ENCODE data around the gene CDK15. TPM values are rescaled to one million over a fixed set of nuclear protein-coding genes. Genes with fewer than 3 reads are reported as not detected.

CDK15 gene
- total and polyA plus RNA-seq, 9 of the 15 experiments (the other 6 are each of a cell fraction or from before 2014, with no cell fraction given) = not detected

DNA sequence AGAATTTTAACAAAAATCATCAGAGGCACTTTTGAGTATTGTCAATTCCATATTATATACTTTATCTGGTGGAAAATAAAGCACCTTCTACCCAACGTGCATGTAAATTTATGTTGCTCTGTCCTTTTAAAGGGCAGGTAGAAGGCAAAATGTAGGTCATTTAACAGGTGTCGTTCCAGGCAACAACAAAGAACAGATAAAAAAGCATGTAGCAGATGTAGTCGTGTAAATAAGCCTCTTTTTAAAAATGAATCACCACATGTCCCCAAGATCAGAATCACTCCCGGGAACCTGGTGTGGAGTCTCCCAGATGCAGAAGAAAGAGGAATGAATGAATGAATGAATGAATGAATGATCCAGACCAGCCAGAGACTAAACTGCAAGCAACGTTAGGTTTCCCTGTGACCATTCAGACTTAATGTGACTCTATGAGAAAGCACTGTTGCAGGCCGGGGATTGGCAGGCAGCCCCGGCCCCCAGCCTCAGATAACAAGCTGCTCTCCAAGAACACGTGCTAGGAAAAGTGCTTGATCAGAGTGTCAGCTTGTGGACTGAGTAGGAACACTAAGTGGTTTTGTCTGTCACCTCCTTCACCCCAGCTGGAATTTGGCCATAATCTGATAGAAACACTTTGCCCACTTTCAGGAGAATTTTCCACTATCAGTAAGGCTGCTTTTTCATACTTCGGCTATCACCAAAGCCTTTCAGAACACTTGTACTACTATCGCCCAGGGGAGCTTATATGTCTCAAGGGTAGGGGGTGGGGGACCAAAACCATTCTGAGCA is 100.6 kb downstream of the CDK15 start (continued):
- TF ChIP-seq, protein P1, sequence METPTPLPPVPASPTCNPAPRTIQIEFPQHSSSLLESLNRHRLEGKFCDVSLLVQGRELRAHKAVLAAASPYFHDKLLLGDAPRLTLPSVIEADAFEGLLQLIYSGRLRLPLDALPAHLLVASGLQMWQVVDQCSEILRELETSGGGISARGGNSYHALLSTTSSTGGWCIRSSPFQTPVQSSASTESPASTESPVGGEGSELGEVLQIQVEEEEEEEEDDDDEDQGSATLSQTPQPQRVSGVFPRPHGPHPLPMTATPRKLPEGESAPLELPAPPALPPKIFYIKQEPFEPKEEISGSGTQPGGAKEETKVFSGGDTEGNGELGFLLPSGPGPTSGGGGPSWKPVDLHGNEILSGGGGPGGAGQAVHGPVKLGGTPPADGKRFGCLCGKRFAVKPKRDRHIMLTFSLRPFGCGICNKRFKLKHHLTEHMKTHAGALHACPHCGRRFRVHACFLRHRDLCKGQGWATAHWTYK (CRISPR knock-in tag; IDR thresholded peaks at IDR 0.05) = no peak
- TF ChIP-seq SRSF1 (IDR thresholded peaks at IDR 0.05; ENCODE audit: low read depth, low read length) (no peak), MEF2D (tag; conservative IDR thresholded peaks at IDR 0.05; ENCODE audit: low read depth) (no peak), DACH1 (IDR thresholded peaks at IDR 0.05; ENCODE audit: partially characterized antibody) (no peak), TSC22D4 (tag; IDR thresholded peaks at IDR 0.05) (no peak), TEAD1 (CRISPR knock-in tag; IDR thresholded peaks at IDR 0.05) (0 out of 4 replicates have a peak, but pooled peaks of 1 of the 2 experiments have one; percentile 39), SP1 (CRISPR knock-in tag; IDR thresholded peaks at IDR 0.05) (no peak), ZFX (CRISPR knock-in tag; IDR thresholded peaks at IDR 0.05) (no peak)
- TF ChIP-seq, protein P2, sequence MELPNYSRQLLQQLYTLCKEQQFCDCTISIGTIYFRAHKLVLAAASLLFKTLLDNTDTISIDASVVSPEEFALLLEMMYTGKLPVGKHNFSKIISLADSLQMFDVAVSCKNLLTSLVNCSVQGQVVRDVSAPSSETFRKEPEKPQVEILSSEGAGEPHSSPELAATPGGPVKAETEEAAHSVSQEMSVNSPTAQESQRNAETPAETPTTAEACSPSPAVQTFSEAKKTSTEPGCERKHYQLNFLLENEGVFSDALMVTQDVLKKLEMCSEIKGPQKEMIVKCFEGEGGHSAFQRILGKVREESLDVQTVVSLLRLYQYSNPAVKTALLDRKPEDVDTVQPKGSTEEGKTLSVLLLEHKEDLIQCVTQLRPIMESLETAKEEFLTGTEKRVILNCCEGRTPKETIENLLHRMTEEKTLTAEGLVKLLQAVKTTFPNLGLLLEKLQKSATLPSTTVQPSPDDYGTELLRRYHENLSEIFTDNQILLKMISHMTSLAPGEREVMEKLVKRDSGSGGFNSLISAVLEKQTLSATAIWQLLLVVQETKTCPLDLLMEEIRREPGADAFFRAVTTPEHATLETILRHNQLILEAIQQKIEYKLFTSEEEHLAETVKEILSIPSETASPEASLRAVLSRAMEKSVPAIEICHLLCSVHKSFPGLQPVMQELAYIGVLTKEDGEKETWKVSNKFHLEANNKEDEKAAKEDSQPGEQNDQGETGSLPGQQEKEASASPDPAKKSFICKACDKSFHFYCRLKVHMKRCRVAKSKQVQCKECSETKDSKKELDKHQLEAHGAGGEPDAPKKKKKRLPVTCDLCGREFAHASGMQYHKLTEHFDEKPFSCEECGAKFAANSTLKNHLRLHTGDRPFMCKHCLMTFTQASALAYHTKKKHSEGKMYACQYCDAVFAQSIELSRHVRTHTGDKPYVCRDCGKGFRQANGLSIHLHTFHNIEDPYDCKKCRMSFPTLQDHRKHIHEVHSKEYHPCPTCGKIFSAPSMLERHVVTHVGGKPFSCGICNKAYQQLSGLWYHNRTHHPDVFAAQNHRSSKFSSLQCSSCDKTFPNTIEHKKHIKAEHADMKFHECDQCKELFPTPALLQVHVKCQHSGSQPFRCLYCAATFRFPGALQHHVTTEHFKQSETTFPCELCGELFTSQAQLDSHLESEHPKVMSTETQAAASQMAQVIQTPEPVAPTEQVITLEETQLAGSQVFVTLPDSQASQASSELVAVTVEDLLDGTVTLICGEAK (IDR thresholded peaks at IDR 0.05) = no peak
- TF ChIP-seq, protein P2 (CRISPR knock-in tag; IDR thresholded peaks at IDR 0.05) = no peak
- TF ChIP-seq, protein P3, sequence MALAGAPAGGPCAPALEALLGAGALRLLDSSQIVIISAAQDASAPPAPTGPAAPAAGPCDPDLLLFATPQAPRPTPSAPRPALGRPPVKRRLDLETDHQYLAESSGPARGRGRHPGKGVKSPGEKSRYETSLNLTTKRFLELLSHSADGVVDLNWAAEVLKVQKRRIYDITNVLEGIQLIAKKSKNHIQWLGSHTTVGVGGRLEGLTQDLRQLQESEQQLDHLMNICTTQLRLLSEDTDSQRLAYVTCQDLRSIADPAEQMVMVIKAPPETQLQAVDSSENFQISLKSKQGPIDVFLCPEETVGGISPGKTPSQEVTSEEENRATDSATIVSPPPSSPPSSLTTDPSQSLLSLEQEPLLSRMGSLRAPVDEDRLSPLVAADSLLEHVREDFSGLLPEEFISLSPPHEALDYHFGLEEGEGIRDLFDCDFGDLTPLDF (CRISPR knock-in tag; IDR thresholded peaks at IDR 0.05) = no peak
- TF ChIP-seq, protein P4, sequence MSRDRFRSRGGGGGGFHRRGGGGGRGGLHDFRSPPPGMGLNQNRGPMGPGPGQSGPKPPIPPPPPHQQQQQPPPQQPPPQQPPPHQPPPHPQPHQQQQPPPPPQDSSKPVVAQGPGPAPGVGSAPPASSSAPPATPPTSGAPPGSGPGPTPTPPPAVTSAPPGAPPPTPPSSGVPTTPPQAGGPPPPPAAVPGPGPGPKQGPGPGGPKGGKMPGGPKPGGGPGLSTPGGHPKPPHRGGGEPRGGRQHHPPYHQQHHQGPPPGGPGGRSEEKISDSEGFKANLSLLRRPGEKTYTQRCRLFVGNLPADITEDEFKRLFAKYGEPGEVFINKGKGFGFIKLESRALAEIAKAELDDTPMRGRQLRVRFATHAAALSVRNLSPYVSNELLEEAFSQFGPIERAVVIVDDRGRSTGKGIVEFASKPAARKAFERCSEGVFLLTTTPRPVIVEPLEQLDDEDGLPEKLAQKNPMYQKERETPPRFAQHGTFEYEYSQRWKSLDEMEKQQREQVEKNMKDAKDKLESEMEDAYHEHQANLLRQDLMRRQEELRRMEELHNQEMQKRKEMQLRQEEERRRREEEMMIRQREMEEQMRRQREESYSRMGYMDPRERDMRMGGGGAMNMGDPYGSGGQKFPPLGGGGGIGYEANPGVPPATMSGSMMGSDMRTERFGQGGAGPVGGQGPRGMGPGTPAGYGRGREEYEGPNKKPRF (IDR thresholded peaks at IDR 0.05; ENCODE audit: low read depth, low read length) = no peak

Measured in K562 (cell line).